ENCODE measurements around the gene PKN3. TPM values are rescaled to one million over a fixed set of nuclear protein-coding genes. Genes with fewer than 3 reads are reported as not detected.

Gene PKN3
- total RNA-seq, 1 donor: 2.6 TPM

DNA sequence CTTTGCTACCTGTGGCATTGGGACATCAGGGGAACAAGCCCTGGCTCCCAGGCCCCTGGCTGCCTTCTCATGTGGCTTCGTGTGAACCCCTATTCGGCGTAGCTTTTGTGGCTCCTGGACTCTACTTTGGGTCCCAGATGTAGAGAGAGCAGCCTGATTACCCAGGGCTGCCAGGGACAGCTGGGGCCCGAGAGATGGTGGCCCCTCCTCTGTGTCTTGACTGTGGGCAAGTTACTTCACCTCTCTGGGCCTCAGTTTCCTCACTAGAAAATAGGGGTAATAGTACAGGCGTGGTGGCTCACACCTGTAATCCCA lies 2.0 kb downstream of the PKN3 start:
- TF ChIP-seq, protein P1, sequence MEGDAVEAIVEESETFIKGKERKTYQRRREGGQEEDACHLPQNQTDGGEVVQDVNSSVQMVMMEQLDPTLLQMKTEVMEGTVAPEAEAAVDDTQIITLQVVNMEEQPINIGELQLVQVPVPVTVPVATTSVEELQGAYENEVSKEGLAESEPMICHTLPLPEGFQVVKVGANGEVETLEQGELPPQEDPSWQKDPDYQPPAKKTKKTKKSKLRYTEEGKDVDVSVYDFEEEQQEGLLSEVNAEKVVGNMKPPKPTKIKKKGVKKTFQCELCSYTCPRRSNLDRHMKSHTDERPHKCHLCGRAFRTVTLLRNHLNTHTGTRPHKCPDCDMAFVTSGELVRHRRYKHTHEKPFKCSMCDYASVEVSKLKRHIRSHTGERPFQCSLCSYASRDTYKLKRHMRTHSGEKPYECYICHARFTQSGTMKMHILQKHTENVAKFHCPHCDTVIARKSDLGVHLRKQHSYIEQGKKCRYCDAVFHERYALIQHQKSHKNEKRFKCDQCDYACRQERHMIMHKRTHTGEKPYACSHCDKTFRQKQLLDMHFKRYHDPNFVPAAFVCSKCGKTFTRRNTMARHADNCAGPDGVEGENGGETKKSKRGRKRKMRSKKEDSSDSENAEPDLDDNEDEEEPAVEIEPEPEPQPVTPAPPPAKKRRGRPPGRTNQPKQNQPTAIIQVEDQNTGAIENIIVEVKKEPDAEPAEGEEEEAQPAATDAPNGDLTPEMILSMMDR (IDR thresholded peaks at IDR 0.05; ENCODE audit: insufficient read depth, low read depth, low read length): no peak
- no peak overlapping the region for H3K4me3 ChIP-seq (ENCODE audit: low read depth, low read length)

DNA sequence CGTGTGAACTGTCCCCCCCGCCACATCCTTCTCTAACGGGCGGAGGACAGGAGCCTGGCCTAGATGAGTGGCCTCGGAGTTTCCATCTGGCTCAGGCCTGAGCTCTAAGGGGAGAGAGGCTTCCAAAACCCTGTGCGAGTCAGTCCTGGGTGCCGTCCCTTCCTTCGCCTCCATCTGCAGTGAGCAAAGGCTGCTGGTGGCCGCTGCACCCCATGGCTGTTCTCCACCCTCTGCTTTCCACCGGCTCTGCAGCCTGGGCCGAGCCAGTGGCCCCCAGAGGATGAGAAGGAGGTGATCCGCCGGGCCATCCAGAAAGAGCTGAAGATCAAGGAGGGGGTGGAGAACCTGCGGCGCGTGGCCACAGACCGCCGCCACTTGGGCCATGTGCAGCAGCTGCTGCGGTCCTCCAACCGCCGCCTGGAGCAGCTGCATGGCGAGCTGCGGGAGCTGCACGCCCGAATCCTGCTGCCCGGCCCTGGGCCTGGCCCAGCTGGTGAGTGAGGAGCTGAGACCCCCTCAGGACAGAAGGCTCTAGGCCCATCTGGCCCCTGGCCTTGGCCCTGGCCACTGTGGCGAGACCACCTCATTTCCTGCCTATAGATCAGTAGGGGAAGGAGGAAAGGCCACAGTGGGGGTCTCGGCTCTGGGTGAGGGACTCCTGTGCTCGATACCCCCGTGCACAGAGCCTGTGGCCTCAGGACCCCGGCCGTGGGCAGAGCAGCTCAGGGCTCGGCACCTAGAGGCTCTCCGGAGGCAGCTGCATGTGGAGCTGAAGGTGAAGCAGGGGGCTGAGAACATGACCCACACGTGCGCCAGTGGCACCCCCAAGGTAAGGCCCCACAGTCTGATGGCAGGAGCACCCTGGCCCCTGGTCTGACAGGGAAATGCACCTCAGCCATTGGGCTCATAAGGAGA lies 3.0 kb downstream of the PKN3 start:
- TF ChIP-seq, protein P1 (IDR thresholded peaks at IDR 0.05; ENCODE audit: insufficient read depth, low read depth, low read length): no peak
- no peak overlapping the region for H3K4me3 ChIP-seq (ENCODE audit: low read depth, low read length)
- DNase-seq (ENCODE audit: low read depth): no peak

More for the DNA sequence above, 2.0 kb downstream of the PKN3 start:
- no peak for DNase-seq (ENCODE audit: low read depth)

DNA sequence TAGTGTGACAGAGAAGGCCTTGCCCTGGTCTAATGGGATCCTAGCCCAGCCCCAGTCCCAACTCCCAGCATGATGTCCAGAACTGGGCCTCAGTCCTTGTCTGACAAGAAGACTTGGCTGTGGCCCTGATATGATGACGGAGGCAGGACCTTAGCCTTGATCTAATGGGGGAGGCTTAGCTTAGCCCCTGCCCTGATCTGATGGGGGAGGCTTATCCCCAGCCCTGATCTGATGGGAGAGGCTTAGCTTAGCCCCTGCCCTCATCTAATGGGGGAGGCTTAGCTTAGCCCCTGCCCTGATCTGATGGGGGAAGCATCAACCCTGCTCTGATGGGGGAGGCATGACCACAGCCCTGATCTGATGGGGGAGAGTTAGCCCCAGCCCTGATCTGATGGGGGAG lies 3.7 kb downstream of the PKN3 start:
- no peak overlapping the region for H3K4me3 ChIP-seq (ENCODE audit: low read depth, low read length)
- TF ChIP-seq, protein P1 (IDR thresholded peaks at IDR 0.05; ENCODE audit: insufficient read depth, low read depth, low read length): no peak
- no peak for DNase-seq (ENCODE audit: low read depth)

DNA sequence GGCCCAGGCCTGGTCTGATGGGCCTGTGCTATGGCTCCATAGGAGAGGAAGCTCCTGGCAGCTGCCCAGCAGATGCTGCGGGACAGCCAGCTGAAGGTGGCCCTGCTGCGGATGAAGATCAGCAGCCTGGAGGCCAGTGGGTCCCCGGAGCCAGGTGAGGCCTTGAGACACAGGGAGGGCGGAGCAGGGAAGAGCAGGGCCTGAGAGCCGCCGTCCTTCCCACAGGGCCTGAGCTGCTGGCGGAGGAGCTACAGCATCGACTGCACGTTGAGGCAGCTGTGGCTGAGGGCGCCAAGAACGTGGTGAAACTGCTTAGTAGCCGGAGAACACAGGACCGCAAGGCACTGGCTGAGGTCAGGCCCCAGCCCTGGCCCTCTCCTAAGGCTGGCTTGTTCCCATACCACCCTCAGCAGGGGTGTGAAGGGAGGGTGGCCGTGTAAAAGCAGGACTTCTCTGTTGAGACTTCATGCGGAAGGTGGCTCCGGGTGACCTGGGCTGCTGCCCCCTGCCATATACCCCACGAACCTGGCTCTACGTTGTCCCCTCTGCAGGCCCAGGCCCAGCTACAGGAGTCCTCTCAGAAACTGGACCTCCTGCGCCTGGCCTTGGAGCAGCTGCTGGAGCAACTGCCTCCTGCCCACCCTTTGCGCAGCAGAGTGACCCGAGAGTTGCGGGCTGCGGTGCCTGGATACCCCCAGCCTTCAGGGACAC lies 4.5 kb downstream of the PKN3 start:
- TF ChIP-seq, protein P1 (IDR thresholded peaks at IDR 0.05; ENCODE audit: insufficient read depth, low read depth, low read length): no peak
- DNase-seq (ENCODE audit: low read depth): no peak
- H3K4me3 ChIP-seq (ENCODE audit: low read depth, low read length): no peak overlapping the region

DNA sequence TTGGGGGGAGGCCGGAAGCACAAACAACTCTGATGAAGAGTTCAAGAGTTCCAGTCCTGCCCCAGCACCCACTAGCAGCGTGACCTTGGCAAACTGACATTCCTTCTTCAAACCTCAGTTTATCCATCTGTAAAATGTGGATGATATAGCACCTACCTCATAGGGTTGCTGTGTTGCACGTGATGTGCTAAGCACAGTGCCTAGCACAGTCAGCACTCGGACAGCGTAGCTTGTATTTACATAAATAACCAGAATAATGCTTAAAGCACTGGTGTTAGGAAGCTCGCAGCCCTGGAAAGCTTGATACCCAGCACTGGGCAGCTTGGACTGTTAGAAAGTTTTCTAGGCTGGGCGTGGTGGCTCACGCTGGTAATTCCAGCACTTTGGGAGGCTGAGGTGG lies 5.1 kb downstream of the PKN3 start:
- H3K4me3 ChIP-seq (ENCODE audit: low read depth, low read length): no peak overlapping the region
- DNase-seq (ENCODE audit: low read depth): no peak
- TF ChIP-seq, protein P1 (IDR thresholded peaks at IDR 0.05; ENCODE audit: insufficient read depth, low read depth, low read length): no peak

DNA sequence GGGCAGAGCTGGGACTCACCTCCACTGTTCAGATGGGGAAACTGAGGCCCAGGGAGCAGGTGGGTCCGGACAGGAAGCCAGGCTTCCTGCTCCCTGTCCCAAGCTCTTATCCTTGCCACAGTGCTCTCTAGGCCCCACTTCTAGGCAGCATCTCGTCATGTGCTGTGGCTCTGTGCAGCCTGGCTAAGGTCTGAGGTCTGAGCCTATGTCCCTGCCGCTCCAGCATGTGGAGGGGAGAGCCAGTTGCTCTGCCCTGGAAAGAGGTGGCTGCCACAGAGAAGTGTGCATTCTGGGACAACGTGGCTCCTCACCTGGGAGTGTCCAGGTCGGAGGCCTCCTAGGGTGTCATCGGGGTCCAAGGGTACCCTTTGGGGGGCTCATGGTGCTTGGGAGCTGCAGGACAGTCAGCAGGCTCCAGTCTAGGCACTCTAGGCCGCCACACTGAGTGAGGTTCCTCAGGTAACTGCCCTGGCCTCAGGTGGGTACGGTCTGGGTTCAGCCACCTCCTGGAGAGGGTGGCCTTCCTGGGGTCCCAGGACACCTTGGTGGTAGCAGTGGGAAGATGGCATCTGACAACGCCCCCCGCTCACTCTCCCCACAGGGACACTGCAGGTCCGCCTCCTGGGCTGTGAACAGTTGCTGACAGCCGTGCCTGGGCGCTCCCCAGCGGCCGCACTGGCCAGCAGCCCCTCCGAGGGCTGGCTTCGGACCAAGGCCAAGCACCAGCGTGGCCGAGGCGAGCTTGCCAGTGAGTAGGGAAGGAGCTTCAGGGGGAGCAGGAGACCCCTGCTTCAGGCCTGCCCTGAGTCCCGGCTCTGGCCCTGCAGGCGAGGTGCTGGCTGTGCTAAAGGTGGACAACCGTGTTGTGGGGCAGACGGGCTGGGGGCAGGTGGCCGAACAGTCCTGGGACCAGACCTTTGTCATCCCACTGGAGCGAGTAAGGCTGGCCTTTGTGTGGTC lies 10.4 kb downstream of the PKN3 start:
- no peak for DNase-seq (ENCODE audit: low read depth)
- TF ChIP-seq, protein P1 (IDR thresholded peaks at IDR 0.05; ENCODE audit: insufficient read depth, low read depth, low read length): no peak
- no peak overlapping the region for H3K4me3 ChIP-seq (ENCODE audit: low read depth, low read length)
